ENCODE measurements around the gene PYROXD2.

Gene PYROXD2

GRCh38 chr10:98446151-98446660 is 31.2 kb upstream of the PYROXD2 start:
- Histone ChIP-seq H3K4me3 (ENCODE audit: severe bottlenecking) (peak overlapping the region; percentile 90), H3K36me3 (ENCODE audit: low read depth) (peaks cover 36% of the 10 kb centered on the region), H3K27ac (ENCODE audit: poor library complexity, severe bottlenecking) (peak overlapping the region; percentile 50), H3K9me3 (ENCODE audit: severe bottlenecking) (no peaks in the 10 kb centered on the region), H3K4me1 (ENCODE audit: insufficient read depth, poor library complexity, severe bottlenecking) (no peaks in the 10 kb centered on the region), H3K27me3 (ENCODE audit: insufficient read depth, poor library complexity, severe bottlenecking) (no peaks in the 10 kb centered on the region)
- no peak for DNase-seq (ENCODE audit: low spot score)
- no peak for TF ChIP-seq CTCF (IDR thresholded peaks at IDR 0.05; ENCODE audit: poor library complexity, severe bottlenecking)
- peak; percentile 63 for ATAC-seq (ENCODE audit: low read depth)

GRCh38 chr10:98445200-98445812 is 30.3 kb upstream of the PYROXD2 start:
- H3K9me3 ChIP-seq (ENCODE audit: severe bottlenecking): no peaks in the 10 kb centered on the region
- no peak for DNase-seq (ENCODE audit: low spot score)
- H3K36me3 ChIP-seq (ENCODE audit: low read depth): peaks cover 43% of the 10 kb centered on the region
- no peaks in the 10 kb centered on the region for H3K4me1 ChIP-seq (ENCODE audit: insufficient read depth, poor library complexity, severe bottlenecking)
- H3K27me3 ChIP-seq (ENCODE audit: insufficient read depth, poor library complexity, severe bottlenecking): no peaks in the 10 kb centered on the region
- no peak overlapping the region for H3K4me3 ChIP-seq (ENCODE audit: severe bottlenecking)
- ATAC-seq (ENCODE audit: low read depth): 0 out of 3 replicates have a peak, but pooled peaks have one; percentile 15
- TF ChIP-seq CTCF (IDR thresholded peaks at IDR 0.05; ENCODE audit: poor library complexity, severe bottlenecking): no peak
- no peak overlapping the region for H3K27ac ChIP-seq (ENCODE audit: poor library complexity, severe bottlenecking)

- H3K4me1 ChIP-seq (ENCODE audit: insufficient read depth, poor library complexity, severe bottlenecking): no peaks in the 10 kb centered on the region
- no peak overlapping the region for H3K4me3 ChIP-seq (ENCODE audit: severe bottlenecking)
- DNase-seq (ENCODE audit: low spot score) (no peak), ATAC-seq (ENCODE audit: low read depth) (no peak)
- no peak for TF ChIP-seq CTCF (IDR thresholded peaks at IDR 0.05; ENCODE audit: poor library complexity, severe bottlenecking)
- H3K27me3 ChIP-seq (ENCODE audit: insufficient read depth, poor library complexity, severe bottlenecking): no peaks in the 10 kb centered on the region
- no peaks in the 10 kb centered on the region for H3K9me3 ChIP-seq (ENCODE audit: severe bottlenecking)
- no peak overlapping the region for H3K27ac ChIP-seq (ENCODE audit: poor library complexity, severe bottlenecking)
- H3K36me3 ChIP-seq (ENCODE audit: low read depth): peaks cover 48% of the 10 kb centered on the region
Measured at GRCh38 chr10:98444314-98445006, 29.5 kb upstream of the PYROXD2 start.

- Histone ChIP-seq H3K36me3 (ENCODE audit: low read depth) (peaks cover 39% of the 10 kb centered on the region), H3K9me3 (ENCODE audit: severe bottlenecking) (no peaks in the 10 kb centered on the region), H3K27me3 (ENCODE audit: insufficient read depth, poor library complexity, severe bottlenecking) (no peaks in the 10 kb centered on the region), H3K27ac (ENCODE audit: poor library complexity, severe bottlenecking) (no peak overlapping the region), H3K4me1 (ENCODE audit: insufficient read depth, poor library complexity, severe bottlenecking) (no peaks in the 10 kb centered on the region), H3K4me3 (ENCODE audit: severe bottlenecking) (no peak overlapping the region)
- no peak for TF ChIP-seq CTCF (IDR thresholded peaks at IDR 0.05; ENCODE audit: poor library complexity, severe bottlenecking)
- ATAC-seq (ENCODE audit: low read depth) (no peak), DNase-seq (ENCODE audit: low spot score) (no peak)
Measured at GRCh38 chr10:98438715-98439114, 23.7 kb upstream of the PYROXD2 start.

- no peak overlapping the region for H3K4me3 ChIP-seq (ENCODE audit: severe bottlenecking)
- TF ChIP-seq CTCF (IDR thresholded peaks at IDR 0.05; ENCODE audit: poor library complexity, severe bottlenecking): no peak
- no peak for ATAC-seq (ENCODE audit: low read depth)
- DNase-seq (ENCODE audit: low spot score): no peak
- no peaks in the 10 kb centered on the region for H3K9me3 ChIP-seq (ENCODE audit: severe bottlenecking)
- no peak overlapping the region for H3K27ac ChIP-seq (ENCODE audit: poor library complexity, severe bottlenecking)
- no peaks in the 10 kb centered on the region for H3K4me1 ChIP-seq (ENCODE audit: insufficient read depth, poor library complexity, severe bottlenecking)
- peaks cover 30% of the 10 kb centered on the region for H3K36me3 ChIP-seq (ENCODE audit: low read depth)
- no peaks in the 10 kb centered on the region for H3K27me3 ChIP-seq (ENCODE audit: insufficient read depth, poor library complexity, severe bottlenecking)
Measured at GRCh38 chr10:98436704-98437103, 21.7 kb upstream of the PYROXD2 start.
